ENCODE results near the gene LGI4.
A peak's percentile ranks its signal among the peaks of the same experiment; 100 is the strongest.
"Not testable (repeated sequence)": the region's sequence is repeated elsewhere in the genome, so short reads cannot be mapped to it uniquely, and the experiment has no call there.

The LGI4 gene

DNA sequence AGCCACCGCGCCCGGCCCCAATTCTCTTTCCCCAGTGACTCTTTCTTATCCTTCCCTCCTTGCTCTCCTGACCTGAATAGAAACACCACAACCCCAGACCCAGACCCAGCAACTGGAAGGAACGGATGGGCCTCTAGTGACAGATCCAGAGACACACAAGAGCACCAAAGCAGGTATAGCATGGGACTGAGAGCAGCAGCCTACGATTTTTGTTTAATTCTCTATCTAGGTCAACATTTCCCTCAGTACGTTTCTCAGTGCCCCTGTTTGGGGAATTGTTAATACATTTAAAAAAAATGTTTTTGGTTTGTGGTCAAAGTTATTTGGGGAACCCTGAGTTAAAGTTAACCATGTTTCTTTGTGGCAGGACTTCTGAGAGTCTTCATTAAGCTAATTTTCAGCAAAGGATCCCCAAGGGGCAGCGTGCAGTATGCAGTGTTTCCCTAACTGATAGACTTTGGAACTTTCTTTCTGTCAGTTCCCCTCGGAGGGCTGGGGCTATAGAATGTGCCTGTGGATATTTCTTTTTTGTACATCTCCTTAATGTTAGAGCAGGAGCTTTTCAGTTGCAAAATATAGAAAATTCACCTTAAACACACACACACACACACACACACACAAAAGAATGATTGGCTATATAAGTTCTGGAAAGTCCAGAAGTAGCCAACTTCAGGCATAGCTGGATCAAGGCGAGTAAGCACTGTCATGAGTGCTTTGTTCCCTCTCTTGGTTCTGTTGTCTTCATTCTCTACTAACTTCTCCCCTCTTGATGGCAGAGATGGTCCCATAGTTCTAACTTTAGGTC, 26.0 kb upstream of the LGI4 start:
- no peak for DNase-seq (ENCODE audit: low read depth in 1 of 2, low spot score in 1 of 2)

DNA sequence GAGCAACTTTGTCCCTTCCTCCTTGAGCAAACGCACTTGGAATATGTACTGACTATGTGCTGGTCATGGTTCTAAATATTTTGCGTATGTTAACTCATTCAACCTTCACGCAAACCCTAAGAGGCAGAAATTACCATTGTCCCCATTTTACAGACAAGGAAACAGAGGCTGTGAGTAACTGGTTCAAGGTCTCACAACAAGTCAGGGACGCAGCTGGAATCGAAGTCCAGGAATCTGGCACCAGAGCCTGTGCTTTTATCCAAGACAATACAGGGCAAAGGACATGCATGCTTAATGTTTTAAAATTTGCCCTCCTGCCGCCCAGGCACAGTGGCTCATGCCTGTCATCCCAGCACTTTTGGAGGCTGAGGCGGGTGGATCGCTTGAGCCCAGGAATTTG, 24.7 kb upstream of the LGI4 start:
- no peak for DNase-seq (ENCODE audit: low read depth in 1 of 2, low spot score in 1 of 2)

DNA sequence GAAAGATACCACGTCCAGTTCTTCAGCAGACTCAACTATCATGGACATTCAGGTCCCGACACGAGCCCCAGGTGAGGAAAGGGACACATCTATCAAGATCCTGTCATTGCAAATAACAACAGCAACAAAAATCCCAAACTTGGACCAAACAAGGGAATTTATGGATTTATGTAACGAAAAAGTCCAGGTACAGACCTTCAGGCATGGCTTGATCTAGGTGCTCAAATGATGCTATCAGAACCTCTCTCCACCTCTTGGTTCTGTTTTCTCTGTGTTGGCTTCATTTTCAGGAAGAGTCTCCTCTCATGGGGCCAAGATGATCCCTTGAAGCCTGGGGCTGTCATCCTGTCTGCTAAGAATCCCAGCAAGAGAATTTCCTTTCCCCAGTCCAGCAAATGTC, 22.6 kb upstream of the LGI4 start:
- DNase-seq (ENCODE audit: low read depth in 1 of 2, low spot score in 1 of 2): no peak

DNA sequence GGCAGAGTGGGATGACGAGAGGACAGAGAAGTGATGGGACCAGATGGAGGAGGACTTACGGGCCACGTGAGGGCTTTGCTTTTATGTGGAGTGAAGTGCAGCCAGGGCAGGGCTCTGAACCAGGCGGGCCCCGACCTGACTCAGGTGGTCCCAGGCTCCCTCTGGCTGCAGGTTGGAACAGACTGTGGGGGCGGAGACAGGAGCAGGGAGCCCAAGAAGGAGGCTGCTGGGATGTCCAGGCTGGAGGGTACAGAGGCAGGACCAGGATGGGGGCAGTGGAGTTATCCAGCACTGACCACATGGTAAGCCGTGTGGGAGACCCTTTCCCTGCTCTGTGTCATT, 21.8 kb upstream of the LGI4 start:
- DNase-seq (ENCODE audit: low read depth in 1 of 2, low spot score in 1 of 2): no peak

DNA sequence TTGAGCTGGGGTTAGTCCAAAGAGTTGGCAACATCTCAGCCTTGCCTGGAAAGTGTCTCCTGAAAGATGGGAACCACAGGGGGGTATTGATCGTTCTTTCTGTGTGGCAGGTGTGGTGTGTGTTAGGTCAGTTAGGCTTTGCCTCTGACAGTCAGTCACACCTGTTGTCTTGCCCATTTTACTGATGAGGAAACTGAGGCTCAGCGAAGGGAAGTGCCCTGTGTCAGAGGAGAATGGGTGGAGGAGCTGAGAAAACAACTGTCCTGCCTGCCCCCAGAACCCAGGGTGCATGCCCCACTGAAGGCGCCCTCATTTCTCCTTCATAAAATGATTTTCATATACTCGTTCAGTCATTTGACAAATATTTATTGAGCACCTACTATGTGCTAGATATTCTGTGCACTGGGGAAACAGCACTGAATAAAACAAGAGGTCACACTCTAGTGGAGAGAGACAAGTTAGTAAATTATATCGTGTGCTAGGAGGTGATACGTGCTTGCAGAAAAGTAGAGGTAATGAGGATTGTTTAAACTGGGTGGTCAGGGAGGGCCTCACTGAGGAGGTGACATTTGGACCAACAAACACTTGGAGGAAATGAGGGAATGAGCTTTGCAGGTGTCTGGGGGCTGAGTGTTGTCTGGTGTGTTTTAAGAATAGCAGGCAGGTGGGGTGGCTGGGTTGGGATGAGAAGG, 21.3 kb upstream of the LGI4 start:
- no peak for DNase-seq (ENCODE audit: low read depth in 1 of 2, low spot score in 1 of 2)

DNA sequence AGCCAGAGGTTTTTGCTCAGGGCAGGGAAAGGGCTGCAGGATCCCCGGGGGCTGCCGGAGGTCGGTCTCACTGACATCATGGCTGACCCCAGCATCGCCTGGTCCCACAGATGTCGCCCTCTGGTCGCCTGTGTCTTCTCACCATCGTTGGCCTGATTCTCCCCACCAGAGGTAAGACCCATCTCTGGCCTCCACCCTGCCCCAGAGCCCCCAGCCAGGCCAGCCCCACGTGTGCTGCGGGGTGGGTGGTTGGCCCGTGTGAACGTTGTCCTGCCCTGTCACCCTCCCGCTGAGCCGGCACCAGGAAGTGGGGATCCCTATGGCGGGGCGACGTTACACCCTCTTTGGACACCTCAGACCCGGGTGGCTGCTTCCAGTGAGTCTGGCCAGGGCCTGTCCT, 20.6 kb upstream of the LGI4 start:
- no peak for DNase-seq (ENCODE audit: low read depth in 1 of 2, low spot score in 1 of 2)

DNA sequence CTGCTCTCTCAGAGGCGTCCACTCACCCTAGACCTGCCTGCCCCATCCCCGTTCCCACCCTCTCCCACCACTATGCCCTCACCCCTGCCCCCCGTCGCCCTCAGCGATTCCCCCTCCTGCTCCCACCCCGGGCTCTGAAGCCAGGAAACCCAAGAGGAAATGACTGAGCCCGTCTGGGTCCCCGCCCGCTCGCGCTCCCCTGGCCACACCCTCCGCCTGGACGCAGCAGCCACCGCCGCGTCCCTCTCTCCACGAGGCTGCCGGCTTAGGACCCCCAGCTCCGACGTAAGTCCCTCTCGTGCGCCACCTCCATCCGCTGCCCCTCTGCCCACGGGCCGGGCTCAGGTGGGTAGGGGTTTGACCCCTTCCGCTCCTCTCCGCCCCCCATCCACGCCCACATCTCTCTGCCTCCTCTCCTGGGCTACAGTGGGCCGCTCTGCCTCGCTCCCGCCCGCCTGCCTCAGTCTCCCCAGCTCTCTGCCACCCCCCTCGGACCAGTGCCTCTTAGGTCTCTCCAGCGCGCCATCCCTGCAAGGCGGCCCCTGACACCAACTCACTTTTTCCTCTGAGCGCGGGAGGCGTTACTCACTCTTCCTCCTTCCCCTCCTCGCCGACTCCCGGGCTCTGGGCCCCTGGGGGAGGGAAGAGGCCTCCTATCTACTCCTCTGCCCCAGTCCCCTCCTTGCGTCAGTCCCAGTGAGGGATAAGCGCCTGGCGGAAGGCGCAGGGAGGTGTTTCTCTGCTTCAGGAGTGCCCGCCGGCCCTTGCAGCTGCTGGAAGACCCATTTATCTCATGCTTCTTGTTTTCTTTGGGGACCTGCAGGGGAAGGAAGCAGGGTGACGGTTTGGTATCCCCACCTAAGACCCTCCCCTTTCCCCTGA, 19.9 kb upstream of the LGI4 start, which contains the start of gene FXYD5:
FXYD5 (plus strand) TSS at position 211 of the 882 bp plus-strand sequence. CDS start 816 bp downstream, outside the sequence.
- peak; percentile 56 to 67 for DNase-seq (ENCODE audit: low read depth in 1 of 2, low spot score in 1 of 2)

DNA sequence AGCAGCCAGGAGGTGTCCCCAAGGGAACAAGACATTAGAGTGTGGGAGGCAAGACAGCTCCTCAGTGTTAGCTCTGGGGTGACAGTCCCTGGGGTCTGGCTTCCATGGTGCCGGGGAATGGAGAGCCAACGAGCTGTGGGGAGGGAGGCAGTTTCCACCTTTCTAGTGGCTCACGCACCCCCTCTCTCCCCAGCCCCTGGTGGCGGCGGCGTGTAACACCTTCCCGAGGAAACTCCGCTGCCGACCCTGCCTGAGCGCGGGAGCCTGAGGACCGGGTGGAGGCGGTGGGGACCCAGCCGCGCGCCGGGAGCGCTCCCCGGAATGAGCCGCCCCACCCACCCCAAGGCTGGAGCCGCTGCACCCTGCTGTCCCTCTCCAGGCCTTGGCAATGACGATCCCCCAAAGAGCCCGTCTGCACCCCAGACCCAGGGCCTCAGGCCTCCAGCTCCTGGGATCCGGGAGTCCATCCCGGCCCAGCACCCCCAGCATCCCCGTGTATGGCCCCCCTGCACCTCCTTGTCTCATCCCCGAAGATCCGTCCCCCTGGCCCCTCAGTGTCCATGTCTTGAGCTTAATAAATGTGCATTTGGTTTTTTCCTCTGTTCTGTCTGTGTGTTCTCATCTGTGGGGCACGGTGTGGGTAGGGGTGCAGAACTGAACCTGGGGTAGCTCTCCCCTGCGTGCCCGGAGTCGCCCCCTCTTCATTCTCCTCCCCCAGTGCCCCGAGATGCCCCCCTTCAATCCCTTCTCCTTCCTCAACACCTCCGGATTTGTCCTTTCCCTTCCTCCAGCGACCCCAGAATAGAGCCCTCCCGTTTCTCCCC, 19.1 kb upstream of the LGI4 start:
- DNase-seq (ENCODE audit: low read depth in 1 of 2, low spot score in 1 of 2): peak; percentile 59 to 65

DNA sequence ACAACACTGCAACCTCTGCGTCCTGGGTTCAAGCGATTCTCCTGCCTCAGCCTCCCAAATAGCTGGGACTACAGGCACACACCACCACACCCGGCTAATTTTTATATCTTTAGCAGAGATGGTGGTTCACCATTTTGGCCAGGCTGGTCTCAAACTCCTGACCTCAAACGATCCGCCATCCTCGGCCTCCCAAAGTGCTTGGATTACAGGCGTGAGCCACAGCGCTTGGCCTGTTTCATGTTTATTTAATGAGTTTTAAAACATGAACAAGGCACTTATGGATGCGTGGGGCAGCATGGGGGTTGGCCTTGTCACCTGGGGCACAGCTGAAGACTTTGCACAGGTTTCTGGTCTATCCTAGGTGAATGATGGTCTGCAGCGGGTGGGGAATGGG, 18.3 kb upstream of the LGI4 start:
- not testable (repeated sequence) for DNase-seq (ENCODE audit: low read depth in 1 of 2, low spot score in 1 of 2)

DNA sequence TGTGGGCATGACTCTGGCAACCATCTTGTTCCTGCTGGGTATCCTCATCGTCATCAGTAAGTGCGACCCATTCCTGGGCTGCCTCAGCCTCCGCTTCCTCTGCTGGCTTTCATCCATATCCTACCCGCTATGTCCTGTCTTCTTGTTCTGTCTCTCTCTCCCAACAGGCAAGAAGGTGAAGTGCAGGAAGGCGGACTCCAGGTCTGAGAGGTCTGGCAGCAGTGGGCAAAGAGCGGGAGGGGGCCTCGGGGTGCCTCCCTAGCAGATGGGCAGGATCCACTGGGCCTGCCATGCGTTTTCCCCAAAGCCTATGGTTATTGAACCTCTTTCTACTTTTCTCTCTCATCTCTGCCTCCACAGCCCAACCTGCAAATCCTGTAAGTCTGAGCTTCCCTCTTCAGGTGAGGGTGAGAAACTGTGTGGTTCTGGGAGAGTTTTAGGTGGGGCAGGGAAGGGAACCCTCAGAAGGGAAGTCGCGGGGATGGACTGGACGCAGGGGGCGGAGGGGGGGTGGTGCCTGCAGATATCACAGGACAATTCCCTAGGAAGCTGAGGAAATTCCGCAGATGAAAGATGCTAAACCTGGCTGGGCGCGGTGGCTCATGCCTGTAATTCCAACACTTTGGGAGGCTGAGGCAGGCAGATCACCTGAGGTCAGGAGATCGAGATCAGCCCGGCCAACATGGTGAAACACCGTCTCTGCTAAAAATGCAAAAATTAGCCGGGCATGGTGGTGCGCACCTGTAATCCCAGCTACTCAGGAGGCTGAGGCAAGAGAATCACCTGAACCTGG, 16.6 kb upstream of the LGI4 start:
- no peak for DNase-seq (ENCODE audit: low read depth in 1 of 2, low spot score in 1 of 2)

DNA sequence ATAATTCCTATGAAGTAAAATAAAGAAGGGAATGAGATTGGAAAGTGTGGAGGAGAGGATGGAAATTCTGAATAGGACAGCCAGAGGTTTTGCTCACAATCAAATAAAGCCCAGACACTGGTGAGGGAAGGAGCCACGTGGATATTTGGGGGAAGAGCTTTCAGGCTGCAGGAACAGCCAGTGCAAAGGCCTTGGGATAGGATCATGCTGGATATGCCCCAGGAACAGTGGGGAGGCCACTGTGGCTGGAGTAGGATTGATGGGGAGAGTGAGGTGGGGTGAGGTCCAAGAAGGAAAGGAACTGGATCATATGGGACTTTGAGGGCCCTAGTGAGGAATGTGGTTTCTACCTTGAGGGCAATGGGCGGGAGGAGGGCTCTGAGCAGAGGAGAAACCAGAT, 15.6 kb upstream of the LGI4 start:
- no peak for DNase-seq (ENCODE audit: low read depth in 1 of 2, low spot score in 1 of 2)

DNA sequence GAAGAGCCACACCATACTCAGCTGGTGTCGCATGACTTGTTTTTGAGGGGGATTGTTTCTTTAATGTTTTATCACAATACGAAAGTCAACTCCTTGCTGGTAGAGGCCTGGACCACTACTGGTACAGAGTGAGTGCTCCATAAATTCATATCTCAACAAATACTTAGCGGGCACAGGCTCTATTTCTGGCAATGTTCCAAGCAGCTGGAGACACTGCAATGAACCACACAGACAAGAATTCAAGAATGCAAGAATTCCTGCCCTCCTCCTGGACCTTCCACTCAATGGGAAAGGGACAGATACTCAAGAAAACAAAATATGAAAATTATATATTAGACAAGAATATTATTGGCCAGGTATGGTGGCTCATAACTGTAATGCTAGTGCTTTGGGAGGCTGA, 14.6 kb upstream of the LGI4 start:
- no peak for DNase-seq (ENCODE audit: low read depth in 1 of 2, low spot score in 1 of 2)

DNA sequence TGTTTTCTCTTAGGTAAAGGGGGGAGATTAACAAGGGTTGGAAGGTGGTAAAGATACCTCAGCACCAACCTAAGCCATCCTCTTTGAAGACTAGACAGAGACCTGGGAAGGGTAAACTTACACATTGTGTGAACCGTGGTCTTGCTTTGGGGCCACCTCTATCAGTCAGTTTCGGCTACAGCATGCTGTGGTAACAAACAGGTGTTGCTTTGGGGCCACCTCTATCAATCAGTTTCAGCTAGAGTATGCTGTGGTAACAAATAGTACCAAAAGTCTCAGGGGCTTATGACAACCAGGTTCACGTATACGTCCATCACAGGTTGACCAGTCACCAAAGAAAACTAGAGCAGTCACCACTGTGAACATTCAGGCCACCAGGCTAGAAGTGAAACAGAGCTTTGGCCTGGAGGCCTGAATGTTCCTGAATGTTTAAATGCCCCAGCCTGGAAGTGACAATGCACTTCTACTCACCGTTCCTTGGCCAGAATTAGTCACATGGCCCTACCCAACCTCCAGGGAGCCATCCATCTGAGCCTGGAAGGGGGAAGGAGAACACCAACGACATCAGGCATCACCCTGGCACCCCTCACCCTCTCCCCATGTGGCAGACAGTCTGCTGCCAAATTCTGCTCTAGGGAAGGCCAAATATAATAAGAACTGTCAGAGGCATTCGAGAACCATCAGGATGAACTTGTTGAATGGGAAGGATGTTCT, 12.0 kb upstream of the LGI4 start:
- no peak for DNase-seq (ENCODE audit: low read depth in 1 of 2, low spot score in 1 of 2)

DNA sequence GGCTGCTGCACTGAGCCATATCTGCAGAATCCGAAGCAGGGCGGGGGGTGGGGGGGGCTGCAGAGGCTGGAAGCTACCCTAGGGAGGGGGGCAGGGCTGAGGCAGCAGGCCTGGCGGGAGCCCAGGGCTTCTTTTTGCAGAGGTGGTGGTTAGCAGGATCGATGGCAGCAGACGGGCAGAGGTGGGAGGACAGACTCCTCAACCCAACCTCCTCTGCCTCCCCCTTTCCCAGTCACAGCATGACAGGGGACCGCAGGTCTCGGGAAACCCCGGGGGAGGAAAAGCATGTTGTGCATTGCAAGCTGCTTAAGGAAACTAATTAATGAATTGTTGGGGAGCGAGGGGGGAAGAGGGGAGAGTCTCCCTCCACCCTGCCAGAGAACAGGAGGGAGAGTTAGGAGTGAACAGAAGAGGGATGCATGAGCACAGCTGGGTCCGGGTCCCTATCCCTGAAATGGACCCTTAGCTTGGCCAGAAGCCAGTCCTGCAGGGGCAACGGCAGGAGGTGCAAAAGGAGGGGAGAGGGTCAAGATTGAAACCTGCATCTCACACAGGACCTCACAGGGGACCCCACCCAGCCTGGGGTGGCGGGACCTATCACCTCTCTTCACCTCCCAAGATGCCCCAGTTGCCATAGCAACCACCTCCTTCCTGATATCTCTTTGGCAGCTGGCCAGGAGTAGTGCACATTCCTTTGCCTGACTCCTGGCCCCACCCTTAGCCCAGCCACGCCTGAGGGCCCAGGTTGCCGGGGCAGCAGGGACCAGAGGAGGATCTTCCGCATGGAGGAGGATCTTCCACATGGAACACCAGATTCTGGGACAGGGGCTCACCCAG, 10.0 kb upstream of the LGI4 start:
- DNase-seq (ENCODE audit: low read depth in 1 of 2, low spot score in 1 of 2): no peak

DNA sequence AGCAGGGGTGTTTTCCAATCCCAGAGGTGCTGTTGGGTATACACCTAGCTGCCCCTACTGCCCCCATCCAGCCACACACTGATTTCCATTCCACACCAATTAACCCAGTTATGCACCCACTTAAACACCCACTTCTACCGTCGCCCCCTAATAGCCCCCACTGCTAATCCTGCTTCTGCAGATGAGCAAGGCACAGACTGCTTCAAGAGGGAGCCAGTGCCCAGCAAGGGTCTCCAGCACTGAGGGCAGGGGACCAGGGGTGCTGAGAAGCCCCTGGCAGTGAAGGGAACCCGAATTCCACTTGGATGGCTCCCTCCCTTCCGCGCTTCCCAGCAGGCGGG, 9.4 kb upstream of the LGI4 start:
- no peak for DNase-seq (ENCODE audit: low read depth in 1 of 2, low spot score in 1 of 2)

DNA sequence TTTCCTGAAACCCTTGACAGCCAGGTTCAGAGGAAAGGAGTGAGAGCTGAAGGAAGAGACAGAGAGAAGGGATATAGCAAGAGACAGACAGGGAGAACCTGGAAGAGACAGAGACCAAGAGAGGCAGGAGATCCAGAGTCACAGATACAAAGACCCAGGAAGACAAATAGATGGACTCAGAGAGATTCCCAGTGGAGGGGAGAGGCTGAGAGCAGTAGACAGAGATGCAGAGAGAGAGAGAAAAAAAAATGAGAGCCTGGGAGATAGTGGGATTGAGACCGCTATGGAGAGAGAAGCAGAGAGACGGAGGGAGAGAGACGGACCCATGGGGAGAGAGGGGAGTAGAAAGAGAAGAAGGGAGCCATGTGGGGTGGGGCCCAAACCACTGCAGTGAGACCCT, 9.0 kb upstream of the LGI4 start:
- no peak for DNase-seq (ENCODE audit: low read depth in 1 of 2, low spot score in 1 of 2)

DNA sequence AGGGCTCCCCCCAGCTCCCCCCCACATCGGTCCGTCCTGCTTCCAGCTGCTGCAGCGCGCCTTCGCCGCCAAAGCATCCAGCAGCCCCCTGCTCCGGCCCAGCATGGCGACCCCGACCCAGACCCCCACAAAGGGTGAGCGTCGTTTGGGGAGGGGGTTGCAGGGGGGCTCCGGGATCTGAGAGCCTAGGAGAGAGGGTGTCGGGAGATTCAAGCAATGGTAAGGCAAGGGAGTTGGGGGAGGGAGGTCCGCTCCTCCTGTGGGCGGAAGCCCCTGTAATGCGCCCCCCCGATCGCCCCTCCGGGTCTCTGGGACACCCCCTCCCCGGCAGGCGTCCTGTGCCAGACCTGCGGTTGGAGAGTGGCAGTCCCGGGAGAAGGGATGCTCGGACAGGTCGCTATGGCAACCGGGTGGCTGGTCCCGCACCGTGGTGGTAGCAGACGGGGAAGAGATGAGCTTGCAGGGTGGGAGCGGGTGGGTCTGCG, 8.4 kb upstream of the LGI4 start, which contains the start of gene FXYD7:
FXYD7 (plus strand) TSS at position 25 of the 485 bp plus-strand sequence; CDS start at position 104, 79 bp downstream.
- DNase-seq (ENCODE audit: low read depth in 1 of 2, low spot score in 1 of 2): no peak

DNA sequence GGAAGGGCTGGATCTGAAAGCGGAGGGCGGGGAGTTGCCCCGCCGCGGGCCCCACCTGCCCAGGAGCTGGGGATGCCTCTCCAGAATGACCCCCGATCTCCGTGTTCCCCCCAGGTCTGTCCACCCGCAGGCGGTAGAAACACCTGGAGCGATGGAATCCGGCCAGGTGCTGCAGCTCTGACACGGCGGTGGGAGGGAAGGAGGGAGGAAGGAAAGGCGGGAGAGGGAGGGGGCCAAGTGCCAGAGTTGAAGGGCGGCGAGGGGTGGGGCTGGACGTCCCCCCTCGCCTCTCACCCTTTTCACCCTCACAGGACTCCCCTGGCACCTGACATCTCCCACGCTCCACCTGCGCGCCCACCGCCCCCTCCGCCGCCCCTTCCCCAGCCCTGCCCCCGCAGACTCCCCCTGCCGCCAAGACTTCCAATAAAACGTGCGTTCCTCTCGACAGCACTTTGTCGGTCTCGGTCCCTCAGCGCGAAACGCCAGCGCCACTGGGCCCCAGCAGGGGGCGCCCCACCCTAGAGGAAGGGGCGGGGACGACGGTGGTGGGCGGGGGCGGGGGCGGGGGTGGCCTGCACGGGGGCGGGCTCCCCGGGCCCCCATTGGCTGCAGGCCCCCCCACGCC, 7.9 kb upstream of the LGI4 start:
- peak; percentile 56 to 63 for DNase-seq (ENCODE audit: low read depth in 1 of 2, low spot score in 1 of 2)
